ENCODE results near the gene FBXO39. TPM values are rescaled to one million over a fixed set of nuclear protein-coding genes. Genes with fewer than 3 reads are reported as not detected.
"Not testable (repeated sequence)": the region's sequence is repeated elsewhere in the genome, so short reads cannot be mapped to it uniquely, and the experiment has no call there.

The FBXO39 gene
- total RNA-seq = not detected
- polyA plus RNA-seq (ENCODE audit: insufficient read depth, low read depth, low replicate concordance) = not detected
- long read RNA-seq, donor 1 = 0 reads
- long read RNA-seq, donor 2 = 0 reads
- long read RNA-seq, donor 3 = 0 reads
- long read RNA-seq, donor 4 = 0 reads
- long read RNA-seq, donor 5 = 0 reads
- long read RNA-seq, donor 6 = 0 reads
- long read RNA-seq, donor 7 = 0 reads
- long read RNA-seq, donor 8 = 0 reads
- long read RNA-seq, donor 9 = 0 reads
- long read RNA-seq, donor 10 = 0 reads

DNA sequence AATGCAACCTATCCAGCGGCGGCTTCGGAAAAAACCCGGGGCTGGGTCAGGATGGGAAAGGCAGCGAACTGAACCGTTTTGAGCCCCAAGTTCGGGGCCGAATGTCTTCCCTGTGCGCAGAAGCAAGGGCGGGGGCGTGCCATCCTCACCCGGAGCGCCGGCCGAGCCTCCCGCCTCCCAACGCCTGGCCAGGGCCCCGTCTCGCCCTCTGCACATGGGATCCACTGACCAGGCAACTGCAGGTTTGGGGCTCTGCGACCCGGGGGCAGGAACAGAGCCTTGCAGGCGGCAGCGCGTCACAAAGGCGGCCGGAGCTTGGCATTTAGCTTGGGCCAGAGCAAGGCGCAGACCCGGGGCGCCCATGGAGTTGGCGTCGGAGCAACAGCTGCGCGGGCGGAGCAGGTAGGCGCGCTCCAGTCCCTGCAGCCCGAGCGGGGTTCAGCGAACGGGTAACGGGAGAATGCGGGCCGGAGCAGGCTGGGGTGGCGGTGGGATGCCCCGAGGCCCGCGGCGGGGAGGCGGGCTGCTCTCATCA, at the start of gene FBXO39:
TSS of gene FBXO39 (plus strand) at position 345 of the 535 bp plus-strand sequence. CDS start 3,654 bp downstream, outside the sequence.
- DNase-seq (peak in 1 of 5 donors; percentile 22), FAIRE-seq (no peak)
- Histone ChIP-seq H3K27me3 (ENCODE audit: control insufficient read depth, insufficient read depth, low read length) (peaks cover 4% of the 10 kb centered on the region), H3K4me3 (ENCODE audit: low read length in 3 of 3) (no peak within 1 kb of the TSS), H3K36me3 (ENCODE audit: control insufficient read depth in 2 of 3, insufficient read depth in 3 of 3, low read length in 3 of 3) (peaks cover 0 to 12% (median 10%) of the 10 kb centered on the region in 3 donors), H3K27ac (ENCODE audit: low read depth in 2 of 2, low read length in 2 of 2) (no peak within 1 kb of the TSS), H3K9ac (ENCODE audit: low read length in 3 of 3) (no peak within 1 kb of the TSS), H3K4me1 (ENCODE audit: control insufficient read depth in 2 of 3, insufficient read depth in 2 of 3, low read depth in 1 of 3, low read length in 3 of 3) (no peaks in the 10 kb centered on the region), H3K9me3 (ENCODE audit: control insufficient read depth in 2 of 3, insufficient read depth in 1 of 3, low read length in 3 of 3) (peaks cover 0 to 11% (median 0%) of the 10 kb centered on the region in 3 donors)
- TF ChIP-seq, protein P1, sequence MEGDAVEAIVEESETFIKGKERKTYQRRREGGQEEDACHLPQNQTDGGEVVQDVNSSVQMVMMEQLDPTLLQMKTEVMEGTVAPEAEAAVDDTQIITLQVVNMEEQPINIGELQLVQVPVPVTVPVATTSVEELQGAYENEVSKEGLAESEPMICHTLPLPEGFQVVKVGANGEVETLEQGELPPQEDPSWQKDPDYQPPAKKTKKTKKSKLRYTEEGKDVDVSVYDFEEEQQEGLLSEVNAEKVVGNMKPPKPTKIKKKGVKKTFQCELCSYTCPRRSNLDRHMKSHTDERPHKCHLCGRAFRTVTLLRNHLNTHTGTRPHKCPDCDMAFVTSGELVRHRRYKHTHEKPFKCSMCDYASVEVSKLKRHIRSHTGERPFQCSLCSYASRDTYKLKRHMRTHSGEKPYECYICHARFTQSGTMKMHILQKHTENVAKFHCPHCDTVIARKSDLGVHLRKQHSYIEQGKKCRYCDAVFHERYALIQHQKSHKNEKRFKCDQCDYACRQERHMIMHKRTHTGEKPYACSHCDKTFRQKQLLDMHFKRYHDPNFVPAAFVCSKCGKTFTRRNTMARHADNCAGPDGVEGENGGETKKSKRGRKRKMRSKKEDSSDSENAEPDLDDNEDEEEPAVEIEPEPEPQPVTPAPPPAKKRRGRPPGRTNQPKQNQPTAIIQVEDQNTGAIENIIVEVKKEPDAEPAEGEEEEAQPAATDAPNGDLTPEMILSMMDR (IDR thresholded peaks at IDR 0.05; ENCODE audit: borderline replicate concordance, extremely low read depth, insufficient read depth) = no peak
- intact Hi-C loops (cut with DNase I) = no loop called here

DNA sequence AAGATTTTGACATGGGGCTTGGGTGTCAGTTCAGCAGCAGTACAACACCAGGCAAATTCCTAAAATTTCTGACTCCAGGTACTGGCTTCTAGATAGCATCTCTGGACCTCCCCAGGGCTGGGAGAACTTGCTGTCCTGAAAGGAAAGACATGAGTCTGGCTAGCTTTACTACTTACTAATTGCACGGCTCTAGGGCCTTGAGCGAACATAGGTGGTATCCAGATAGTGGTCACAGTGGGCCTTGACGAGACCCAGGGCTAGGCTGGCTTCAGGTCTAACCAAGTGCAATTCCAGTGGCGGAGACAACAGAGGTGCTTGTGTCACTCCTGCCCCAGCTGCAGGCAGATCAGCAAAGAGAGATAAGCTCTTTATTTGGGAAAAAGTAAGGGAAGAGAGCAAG, 46.5 kb upstream of the FBXO39 start:
- FAIRE-seq = no peak
- Histone ChIP-seq H3K9ac (ENCODE audit: low read length in 3 of 3) (no peak overlapping the region), H3K4me3 (ENCODE audit: low read length in 3 of 3) (no peak overlapping the region), H3K36me3 (ENCODE audit: control insufficient read depth in 2 of 3, insufficient read depth in 3 of 3, low read length in 3 of 3) (no peaks in the 10 kb centered on the region), H3K9me3 (ENCODE audit: control insufficient read depth in 2 of 3, insufficient read depth in 1 of 3, low read length in 3 of 3) (no peaks in the 10 kb centered on the region), H3K27ac (ENCODE audit: low read depth in 2 of 2, low read length in 2 of 2) (no peak overlapping the region), H3K27me3 (ENCODE audit: control insufficient read depth, insufficient read depth, low read length) (no peaks in the 10 kb centered on the region), H3K4me1 (ENCODE audit: control insufficient read depth in 2 of 3, insufficient read depth in 2 of 3, low read depth in 1 of 3, low read length in 3 of 3) (no peaks in the 10 kb centered on the region)
- no peak for DNase-seq
- TF ChIP-seq, protein P1 (IDR thresholded peaks at IDR 0.05; ENCODE audit: borderline replicate concordance, extremely low read depth, insufficient read depth) = no peak
- intact Hi-C loops (cut with DNase I) = no loop called here

DNA sequence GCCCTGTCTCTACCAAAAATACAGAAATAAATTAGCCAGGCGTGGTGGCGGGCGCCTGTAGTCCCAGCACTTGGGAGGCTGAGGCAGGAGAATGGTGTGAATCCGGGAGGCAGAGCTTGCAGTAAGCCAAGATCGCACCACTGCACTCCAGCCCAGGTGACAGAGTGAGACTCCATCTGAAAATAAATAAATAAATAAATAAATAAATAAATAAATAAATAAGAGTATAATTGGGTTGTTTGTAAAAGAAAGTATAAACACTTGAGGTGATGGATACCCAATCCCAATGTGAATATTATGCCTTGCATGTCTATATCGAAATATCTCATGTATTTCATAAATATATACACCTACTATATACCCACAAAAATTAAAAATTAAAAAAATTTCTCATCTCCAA, 29.4 kb upstream of the FBXO39 start:
- H3K4me3 ChIP-seq (ENCODE audit: low read length in 3 of 3); H3K27me3 ChIP-seq (ENCODE audit: control insufficient read depth, insufficient read depth, low read length); intact Hi-C loops (cut with DNase I); FAIRE-seq; DNase-seq; H3K27ac ChIP-seq (ENCODE audit: low read depth in 2 of 2, low read length in 2 of 2); H3K9me3 ChIP-seq (ENCODE audit: control insufficient read depth in 2 of 3, insufficient read depth in 1 of 3, low read length in 3 of 3); H3K4me1 ChIP-seq (ENCODE audit: control insufficient read depth in 2 of 3, insufficient read depth in 2 of 3, low read depth in 1 of 3, low read length in 3 of 3); H3K9ac ChIP-seq (ENCODE audit: low read length in 3 of 3); H3K36me3 ChIP-seq (ENCODE audit: control insufficient read depth in 2 of 3, insufficient read depth in 3 of 3, low read length in 3 of 3): not testable (repeated sequence)

DNA sequence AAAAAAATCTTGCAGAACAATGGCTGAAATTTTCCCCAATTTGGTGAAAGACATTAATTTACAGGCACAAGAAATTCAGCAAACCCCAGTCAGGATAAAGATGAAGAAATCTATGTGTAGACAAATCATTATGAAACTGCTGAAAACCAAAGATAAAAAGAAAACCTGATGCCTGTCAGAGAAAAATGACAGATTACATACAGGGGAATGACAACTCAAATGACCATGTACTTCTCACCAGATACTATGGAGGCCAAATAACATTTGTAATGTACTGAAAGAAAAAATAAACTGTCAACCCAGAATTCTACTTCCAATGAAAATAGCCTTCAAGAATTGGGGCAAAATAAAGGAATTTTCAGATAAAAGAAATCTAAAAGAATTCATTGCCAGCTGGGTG, 27.4 kb upstream of the FBXO39 start:
- DNase-seq (no peak), FAIRE-seq (no peak)
- intact Hi-C loops (cut with DNase I) = no loop called here
- Histone ChIP-seq H3K27ac (ENCODE audit: low read depth in 2 of 2, low read length in 2 of 2) (no peak overlapping the region), H3K9ac (ENCODE audit: low read length in 3 of 3) (no peak overlapping the region), H3K4me3 (ENCODE audit: low read length in 3 of 3) (no peak overlapping the region), H3K9me3 (ENCODE audit: control insufficient read depth in 2 of 3, insufficient read depth in 1 of 3, low read length in 3 of 3) (no peaks in the 10 kb centered on the region), H3K36me3 (ENCODE audit: control insufficient read depth in 2 of 3, insufficient read depth in 3 of 3, low read length in 3 of 3) (no peaks in the 10 kb centered on the region), H3K27me3 (ENCODE audit: control insufficient read depth, insufficient read depth, low read length) (no peaks in the 10 kb centered on the region), H3K4me1 (ENCODE audit: control insufficient read depth in 2 of 3, insufficient read depth in 2 of 3, low read depth in 1 of 3, low read length in 3 of 3) (peaks cover 0 to 6% (median 0%) of the 10 kb centered on the region in 3 donors)
- TF ChIP-seq, protein P1 (IDR thresholded peaks at IDR 0.05; ENCODE audit: borderline replicate concordance, extremely low read depth, insufficient read depth) = no peak

Data from kidney (tissue), 22 donors.